Gastrocnemius medialis (tissue), 4 donors: ENCODE data around the gene PCID2.

Source experiments
- CTCF ChIP-seq, 5 experiments: fragments of 450-650 bp in 3 of 5; fragments of 200-600 bp in 2 of 5; sonication (generic) in 2 of 5; IDR thresholded peaks in 4 of 5; conservative IDR thresholded peaks in 1 of 5; 1 replicate in 4 of 5; 2 replicates in 1 of 5; pipeline ENCODE4 v1.5.1; 2016 to 2019; ENCODE audit warnings: antibody characterized with exemption in 5 of 5, mild to moderate bottlenecking in 3 of 5, moderate library complexity in 3 of 5
- POLR2A ChIP-seq, 2 donors: fragments of 450-650 bp; IDR thresholded peaks; one replicate each; pipeline ENCODE4 v1.6.1; 2017; ENCODE audit warnings: antibody characterized with exemption in 2 of 2, mild to moderate bottlenecking in 2 of 2, moderate library complexity in 2 of 2

GRCh38 chr13:113232208-113233003 lies 23.9 kb upstream of the PCID2 start:
- TF ChIP-seq CTCF (IDR thresholded peaks at IDR 0.05 in 4 of 5, conservative IDR thresholded peaks at IDR 0.05 in 1 of 5) (no peak), POLR2A (IDR thresholded peaks at IDR 0.05) (no peak)
